ENCODE measurements around the gene DUSP22.

DNA sequence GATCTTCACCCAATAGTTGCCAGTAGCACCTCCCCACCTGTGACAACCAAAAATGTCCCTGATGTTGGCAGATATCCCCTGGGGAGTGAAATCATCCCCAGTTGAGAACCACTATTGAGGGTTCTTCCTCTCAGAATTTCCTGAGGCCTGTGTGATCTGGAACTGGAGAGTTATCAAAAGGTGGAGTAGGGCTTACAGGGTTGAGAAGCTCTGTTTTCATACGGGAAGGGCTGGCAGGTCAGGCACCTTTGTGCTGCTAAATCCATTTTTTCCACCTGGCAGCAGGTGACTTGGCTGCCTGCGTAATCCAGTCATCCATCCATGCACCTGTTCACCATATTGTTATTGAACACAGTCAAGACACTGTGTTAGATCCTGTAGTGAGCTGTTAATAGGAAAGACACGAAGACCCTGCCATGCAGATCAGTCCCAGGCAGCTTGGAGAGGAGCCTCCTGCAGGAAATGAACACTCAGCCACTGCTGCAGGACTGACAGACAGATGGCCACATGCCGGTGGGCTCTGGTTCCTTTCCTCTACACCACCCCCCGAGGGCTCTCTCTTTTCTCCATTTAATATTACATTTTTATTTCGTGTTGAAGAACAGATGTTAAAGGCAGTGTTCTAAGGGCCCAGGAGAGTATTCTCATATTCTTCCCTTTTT, 5.4 kb downstream of the DUSP22 start:
- TF ChIP-seq, protein P1, sequence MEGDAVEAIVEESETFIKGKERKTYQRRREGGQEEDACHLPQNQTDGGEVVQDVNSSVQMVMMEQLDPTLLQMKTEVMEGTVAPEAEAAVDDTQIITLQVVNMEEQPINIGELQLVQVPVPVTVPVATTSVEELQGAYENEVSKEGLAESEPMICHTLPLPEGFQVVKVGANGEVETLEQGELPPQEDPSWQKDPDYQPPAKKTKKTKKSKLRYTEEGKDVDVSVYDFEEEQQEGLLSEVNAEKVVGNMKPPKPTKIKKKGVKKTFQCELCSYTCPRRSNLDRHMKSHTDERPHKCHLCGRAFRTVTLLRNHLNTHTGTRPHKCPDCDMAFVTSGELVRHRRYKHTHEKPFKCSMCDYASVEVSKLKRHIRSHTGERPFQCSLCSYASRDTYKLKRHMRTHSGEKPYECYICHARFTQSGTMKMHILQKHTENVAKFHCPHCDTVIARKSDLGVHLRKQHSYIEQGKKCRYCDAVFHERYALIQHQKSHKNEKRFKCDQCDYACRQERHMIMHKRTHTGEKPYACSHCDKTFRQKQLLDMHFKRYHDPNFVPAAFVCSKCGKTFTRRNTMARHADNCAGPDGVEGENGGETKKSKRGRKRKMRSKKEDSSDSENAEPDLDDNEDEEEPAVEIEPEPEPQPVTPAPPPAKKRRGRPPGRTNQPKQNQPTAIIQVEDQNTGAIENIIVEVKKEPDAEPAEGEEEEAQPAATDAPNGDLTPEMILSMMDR (IDR thresholded peaks at IDR 0.05; ENCODE audit: insufficient read depth, low read depth, low read length) = no peak
- TF ChIP-seq EZH2 (IDR thresholded peaks at IDR 0.05; ENCODE audit: insufficient read depth, low read length) = no peak
